Pancreas (tissue), 10 donors: ENCODE measurements around the gene PIGP. TPM values are rescaled to one million over a fixed set of nuclear protein-coding genes. Genes with fewer than 3 reads are reported as not detected.

ENCODE experiments used
- ATAC-seq, 4 donors: fragments of 200-7000 bp; cut with Tn5 transposase; one replicate each; pipeline versions ENCODE4 v1.8.0 to v1.9.1; 2020; ENCODE audit warnings: mild to moderate bottlenecking in 4 of 4, moderate library complexity in 4 of 4
- DNase-seq, 6 donors: peaks; one replicate each; pipeline ENCODE4 v3.0.0-alpha.2; 2020
- FAIRE-seq: peaks from 2 replicates; lab custom pipeline; 2012; peaks lifted over from hg19 to GRCh38; lab: Jason Lieb, UNC
- H3K27ac ChIP-seq, 4 donors: fragments of 200-600 bp; sonication (generic); 1 replicate in 3 of 4; 2 replicates in 1 of 4; pipeline versions ENCODE4 v1.5.0 to v1.8.0; 2020
- H3K27me3 ChIP-seq, 4 donors: fragments of 200-600 bp; one replicate each; pipeline ENCODE4 v1.8.0; 2021
- H3K36me3 ChIP-seq, 3 donors: fragments of 200-600 bp; sonication (generic) in 1 of 3; one replicate each; pipeline versions ENCODE4 v1.5.0 to v1.8.0; 2020 to 2021
- H3K4me1 ChIP-seq, 3 donors: fragments of 200-600 bp; one replicate each; pipeline ENCODE4 v1.8.0; 2021
- H3K4me3 ChIP-seq, 4 donors: fragments of 200-600 bp; sonication (generic) in 2 of 4; one replicate each; pipeline versions ENCODE4 v1.5.0 to v1.8.0; 2020 to 2021
- H3K9me3 ChIP-seq, 4 donors: fragments of 200-600 bp; one replicate each; pipeline ENCODE4 v1.8.0; 2021
- WGBS, 2 donors: extraction: QIAGEN DNeasy Blood & Tissue Kit; methylation state at CpG; one replicate each; pipeline ENCODE4 v1.1.7; 2013; 5-methylcytosine and 5-hydroxymethylcytosine counted together
- intact Hi-C, 3 donors: fragments of 100-400 bp; cut with DNase I; formaldehyde crosslinking; loops; one replicate each; pipeline versions ENCODE4 v1.11.1 to v1.14.2; 2022
- polyA plus RNA-seq, 2 donors: library from polyadenylated mRNA; stranded (reverse); fragments of 200-250 nt; gene quantifications; one replicate each; pipeline ENCODE4 v1.2.3, GENCODE V29; 2013
- total RNA-seq, 6 donors: library from RNA; stranded (reverse); fragmentation: NEBNext Ultra II Directional in 4 of 6; extraction: Animal tissue kit (Norgen Biotek cat#: 25700) in 4 of 6; gene quantifications; one replicate each; pipeline versions ENCODE4 v1.2.1 to v1.2.4, GENCODE V29; 2021 to 2023
- TF ChIP-seq, protein P1 (sequence below), 4 donors: fragments of 200-600 bp; sonication (generic) in 3 of 4; IDR thresholded peaks; one replicate each; pipeline versions ENCODE4 v1.5.0 to v1.8.0; 2021; ENCODE audit warnings: antibody characterized with exemption in 4 of 4
- donor health status: healthy with polysubstance abuse.
- donor health status: DM: no; HTN: no; CAD: no; lungs with moderate emphysema.
- donor health status: DM: no; HTN: no; CAD: no.
- donor health status: control.
- donor health status: control.
- donor health status: Bipolar disorder and iron deficiency.
- donor health status: DM: yes; HTN: yes; CAD: no.
- donor health status: DM: no; HTN: no; CAD: no.
- donor health status: DM: no; HTN: no; CAD: no.
- donor health status: DM: yes; HTN: yes; CAD: no.

The PIGP gene
- total and polyA plus RNA-seq, 8 donors, result 14.8 to 29.3 (median 17.2) TPM

DNA sequence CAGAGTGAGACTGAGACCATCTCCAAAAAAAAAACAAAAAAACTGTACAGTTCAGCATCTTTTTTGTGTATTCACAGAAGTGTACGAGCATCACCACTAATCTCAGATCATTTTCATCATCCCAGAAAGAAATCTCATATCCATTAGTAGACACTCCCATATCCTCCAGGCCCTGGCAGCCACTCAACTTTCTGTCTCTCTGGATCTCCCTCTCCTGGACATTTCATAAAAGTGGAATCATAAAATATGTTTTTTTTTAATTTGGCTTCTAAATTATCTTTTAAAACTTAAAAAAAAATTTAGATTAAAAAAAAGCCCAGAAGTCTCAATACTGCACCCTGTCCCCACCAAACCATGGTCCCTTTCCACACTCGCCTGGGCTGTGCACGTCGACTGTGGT lies 44.3 kb downstream of the PIGP start:
- no peaks in the 10 kb centered on the region for H3K4me1 ChIP-seq
- no peaks in the 10 kb centered on the region for H3K36me3 ChIP-seq
- no peaks in the 10 kb centered on the region for H3K9me3 ChIP-seq
- ATAC-seq, result no peak
- FAIRE-seq, result no peak
- H3K27me3 ChIP-seq, result no peaks in the 10 kb centered on the region
- H3K4me3 ChIP-seq, result no peak overlapping the region
- WGBS, 2 donors, result 80 to 90% methylated on average over 4 of the region's 4 CpGs
- no peak for DNase-seq
- H3K27ac ChIP-seq, result no peak overlapping the region
- TF ChIP-seq, protein P1, sequence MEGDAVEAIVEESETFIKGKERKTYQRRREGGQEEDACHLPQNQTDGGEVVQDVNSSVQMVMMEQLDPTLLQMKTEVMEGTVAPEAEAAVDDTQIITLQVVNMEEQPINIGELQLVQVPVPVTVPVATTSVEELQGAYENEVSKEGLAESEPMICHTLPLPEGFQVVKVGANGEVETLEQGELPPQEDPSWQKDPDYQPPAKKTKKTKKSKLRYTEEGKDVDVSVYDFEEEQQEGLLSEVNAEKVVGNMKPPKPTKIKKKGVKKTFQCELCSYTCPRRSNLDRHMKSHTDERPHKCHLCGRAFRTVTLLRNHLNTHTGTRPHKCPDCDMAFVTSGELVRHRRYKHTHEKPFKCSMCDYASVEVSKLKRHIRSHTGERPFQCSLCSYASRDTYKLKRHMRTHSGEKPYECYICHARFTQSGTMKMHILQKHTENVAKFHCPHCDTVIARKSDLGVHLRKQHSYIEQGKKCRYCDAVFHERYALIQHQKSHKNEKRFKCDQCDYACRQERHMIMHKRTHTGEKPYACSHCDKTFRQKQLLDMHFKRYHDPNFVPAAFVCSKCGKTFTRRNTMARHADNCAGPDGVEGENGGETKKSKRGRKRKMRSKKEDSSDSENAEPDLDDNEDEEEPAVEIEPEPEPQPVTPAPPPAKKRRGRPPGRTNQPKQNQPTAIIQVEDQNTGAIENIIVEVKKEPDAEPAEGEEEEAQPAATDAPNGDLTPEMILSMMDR (IDR thresholded peaks at IDR 0.05), result no peak
- intact Hi-C loops, result no loop called here

DNA sequence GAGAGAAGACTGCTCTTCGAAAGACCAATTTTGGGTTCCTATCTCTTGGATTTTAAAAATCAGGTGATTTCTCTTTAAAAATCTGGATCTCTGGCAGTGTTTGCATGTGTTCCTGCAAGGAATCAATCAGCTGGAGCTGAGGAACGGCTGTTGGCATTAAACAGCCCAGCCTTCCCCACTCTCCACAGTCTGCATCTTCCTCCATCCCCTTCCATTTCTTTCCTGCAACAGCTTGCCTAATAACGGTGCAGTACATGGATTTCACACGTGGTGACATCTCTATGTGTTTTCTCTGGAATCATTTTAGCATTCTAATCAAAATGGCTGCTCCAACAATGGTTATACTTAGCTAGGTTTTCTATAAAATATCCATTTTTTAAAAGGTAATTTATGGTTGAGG lies 46.4 kb downstream of the PIGP start:
- H3K4me3 ChIP-seq, result no peak overlapping the region
- DNase-seq (no peak), FAIRE-seq (no peak), ATAC-seq (no peak)
- intact Hi-C loops, result no loop called here
- H3K9me3 ChIP-seq, result no peaks in the 10 kb centered on the region
- no peaks in the 10 kb centered on the region for H3K36me3 ChIP-seq
- H3K4me1 ChIP-seq, result no peaks in the 10 kb centered on the region
- H3K27me3 ChIP-seq, result no peaks in the 10 kb centered on the region
- TF ChIP-seq, protein P1 (IDR thresholded peaks at IDR 0.05), result no peak
- 29 to 31% methylated on average over 4 of the region's 4 CpGs for WGBS, 2 donors
- H3K27ac ChIP-seq, result no peak overlapping the region

DNA sequence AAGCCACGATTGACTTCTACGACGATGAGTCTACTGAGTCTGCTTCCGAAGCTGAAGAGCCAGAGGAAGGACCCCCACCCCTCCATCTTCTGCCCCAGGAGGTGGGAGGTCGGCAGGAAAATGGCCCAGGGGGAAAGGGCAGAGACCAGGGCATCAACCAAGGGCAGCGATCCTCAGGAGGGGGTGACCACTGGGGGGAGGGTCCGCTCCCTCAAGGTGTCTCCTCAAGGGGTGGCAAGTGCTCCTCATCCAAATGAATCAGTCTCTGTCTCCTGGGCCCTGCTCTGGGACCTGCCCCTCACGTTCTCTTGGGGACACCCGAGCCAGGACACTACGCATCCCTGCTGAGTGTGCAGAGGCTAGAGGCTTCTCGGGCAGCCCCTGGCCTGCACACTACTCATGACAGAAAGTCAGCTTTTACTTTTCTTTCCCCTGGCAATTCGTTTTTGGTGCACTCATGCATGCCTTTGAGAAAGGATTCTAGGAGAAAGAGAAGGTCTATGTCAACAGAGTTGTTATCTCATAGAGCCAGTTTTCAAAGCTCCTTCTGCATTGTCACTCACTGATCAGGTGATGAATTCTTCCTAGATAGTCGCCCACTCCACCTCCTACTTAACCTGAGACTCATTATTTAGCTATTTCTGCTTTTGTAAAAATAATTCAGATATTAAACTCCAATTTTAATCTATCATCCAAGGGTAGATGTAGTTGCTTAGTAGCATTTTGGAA lies 54.8 kb downstream of the PIGP start:
- DNase-seq (no peak), ATAC-seq (no peak), FAIRE-seq (no peak)
- no peak overlapping the region for H3K4me3 ChIP-seq
- no peak overlapping the region for H3K27ac ChIP-seq
- 49 to 61% methylated on average over 13 of the region's 13 CpGs for WGBS, 2 donors
- no peaks in the 10 kb centered on the region for H3K4me1 ChIP-seq
- no peaks in the 10 kb centered on the region for H3K36me3 ChIP-seq
- intact Hi-C loops, result no loop called here
- no peaks in the 10 kb centered on the region for H3K9me3 ChIP-seq
- no peaks in the 10 kb centered on the region for H3K27me3 ChIP-seq
- TF ChIP-seq, protein P1 (IDR thresholded peaks at IDR 0.05), result no peak

Other genes starting within 250 kb of the PIGP start
- gene HLCS, start 106.4 kb downstream of the PIGP start, total RNA-seq, result 10 to 100 TPM; 10.4 to 14.0 (median 13.1) TPM
- 1 to 10 TPM; 5.5 to 6.0 TPM for gene HLCS, start 106.4 kb downstream of the PIGP start, polyA plus RNA-seq
- gene RIPPLY3, start 66.4 kb downstream of the PIGP start, total RNA-seq, result under 1 TPM in 1 of 6 donors, not detected in 5; 0.09 TPM
- under 1 TPM; 0.11 to 0.26 TPM for gene RIPPLY3, start 66.4 kb downstream of the PIGP start, polyA plus RNA-seq
- gene TTC3, start 183 bp upstream of the PIGP start, total RNA-seq, result 100 to 1,000 TPM in 1 of 6 donors, 10 to 100 TPM in 5; 54.5 to 103 (median 70.6) TPM
- 10 to 100 TPM; 24.6 to 45.3 TPM for gene TTC3, start 183 bp upstream of the PIGP start, polyA plus RNA-seq
- 10 to 100 TPM; 15.7 to 29.9 (median 22.4) TPM for gene VPS26C, start 194.3 kb upstream of the PIGP start, total RNA-seq
- 10 to 100 TPM in 1 of 2 donors, 1 to 10 TPM in 1; 8.5 to 12.2 TPM for gene VPS26C, start 194.3 kb upstream of the PIGP start, polyA plus RNA-seq